Body of pancreas (tissue), 4 donors: ENCODE data around the gene MAP3K21. TPM values are rescaled to one million over a fixed set of nuclear protein-coding genes. Genes with fewer than 3 reads are reported as not detected.

Experiments
- ATAC-seq: fragments of 150-250 bp; one replicate; pipeline ENCODE4 v1.9.1; 2016
- DNase-seq, 4 donors: peaks; one replicate each; pipeline ENCODE4 v3.0.0-alpha.2; 2019
- H3K27ac ChIP-seq, 4 donors: fragments of 200-600 bp; sonication (generic); 1 replicate in 3 of 4; 2 replicates in 1 of 4; pipeline versions ENCODE4 v1.5.1 to v1.6.1; 2016 to 2019; ENCODE audit warnings: mild to moderate bottlenecking in 1 of 4, mixed read lengths in 1 of 4, moderate library complexity in 1 of 4
- H3K27me3 ChIP-seq, 2 donors: fragments of 200-600 bp; sonication (generic); one replicate each; pipeline ENCODE4 v1.6.0; 2016; ENCODE audit warnings: mild to moderate bottlenecking in 1 of 2
- H3K36me3 ChIP-seq, 2 donors: fragments of 200-600 bp; sonication (generic); replicated peaks in 1 of 2; 2 replicates each; pipeline ENCODE4 v1.5.1; 2016; ENCODE audit warnings: low read depth in 2 of 2; ENCODE audit not compliant: insufficient read depth in 1 of 2
- H3K4me1 ChIP-seq: fragments of 200-600 bp; sonication (generic); one replicate; pipeline ENCODE4 v1.6.0; 2016
- H3K4me3 ChIP-seq, 2 donors: fragments of 200-600 bp; sonication (generic); 1 replicate in 1 of 2; 2 replicates in 1 of 2; pipeline ENCODE4 v1.5.1; 2016 to 2019
- H3K9me3 ChIP-seq, 3 donors: fragments of 200-600 bp; sonication (generic); 1 replicate in 2 of 3; 2 replicates in 1 of 3; pipeline ENCODE4 v1.5.1; 2016
- CTCF ChIP-seq, 7 experiments: fragments of 450-650 bp in 4 of 7; fragments of 200-600 bp in 3 of 7; sonication (generic) in 3 of 7; IDR thresholded peaks; one replicate each; pipeline ENCODE4 v1.5.1; 2016 to 2019; ENCODE audit warnings: antibody characterized with exemption in 7 of 7
- POLR2A ChIP-seq, 3 donors: fragments of 450-650 bp; IDR thresholded peaks; one replicate each; pipeline ENCODE4 v1.6.1; 2016; ENCODE audit warnings: antibody characterized with exemption in 3 of 3, mild to moderate bottlenecking in 2 of 3
- WGBS, 2 donors: methylation state at CpG; one replicate each; pipeline ENCODE4 v1.1.5; 2017; 5-methylcytosine and 5-hydroxymethylcytosine counted together
- intact Hi-C: fragments of 100-400 bp; cut with DNase I; formaldehyde crosslinking; loops from one replicate; pipeline ENCODE4 v1.15.1; 2023
- total RNA-seq, 2 donors: library from RNA; depleted of rRNA; stranded (reverse); fragments of >200 nt; gene quantifications; one replicate each; pipeline ENCODE4 v1.1.0, GENCODE V29; 2016

Gene MAP3K21
- total RNA-seq, 2 donors from 2014 or later, result 40.2 to 62.3 TPM

- Histone ChIP-seq H3K4me3 (no peak overlapping the region), H3K36me3 (no peaks in the 10 kb centered on the region), H3K9me3 (no peaks in the 10 kb centered on the region), H3K27me3 (no peaks in the 10 kb centered on the region), H3K27ac (peak overlapping the region in 3 of 4 donors; percentile 30 to 50 (median 41)), H3K4me1 (peaks cover 76% of the 10 kb centered on the region)
- DNase-seq (no peak), ATAC-seq (no peak)
- 42 to 46% methylated on average over 1 of the region's 1 CpG for WGBS, 2 donors
- intact Hi-C loops, result no loop called here
- TF ChIP-seq CTCF (IDR thresholded peaks at IDR 0.05) (no peak), POLR2A (IDR thresholded peaks at IDR 0.05) (no peak)
Observed at GRCh38 chr1:233364026-233364425, 36.5 kb downstream of the MAP3K21 start.

- H3K4me3 ChIP-seq, result no peak overlapping the region
- no peaks in the 10 kb centered on the region for H3K27me3 ChIP-seq
- WGBS, 2 donors, result 74 to 75% methylated on average over 5 of the region's 5 CpGs
- H3K27ac ChIP-seq, result peak overlapping the region in 1 of 4 donors; percentile 50
- no peaks in the 10 kb centered on the region for H3K9me3 ChIP-seq
- TF ChIP-seq POLR2A (IDR thresholded peaks at IDR 0.05) (no peak), CTCF (IDR thresholded peaks at IDR 0.05) (peak; percentile 19 to 82 (median 67))
- ATAC-seq (peak; percentile 57), DNase-seq (no peak)
- H3K36me3 ChIP-seq, result no peaks in the 10 kb centered on the region
- intact Hi-C loops, result no loop called here
- H3K4me1 ChIP-seq, result peaks cover 68% of the 10 kb centered on the region
Observed at GRCh38 chr1:233364695-233365539, 37.4 kb downstream of the MAP3K21 start.

- Histone ChIP-seq H3K4me3 (no peak overlapping the region), H3K9me3 (no peaks in the 10 kb centered on the region), H3K27ac (peak overlapping the region in 2 of 4 donors; percentile 42 to 48), H3K36me3 (no peaks in the 10 kb centered on the region), H3K27me3 (no peaks in the 10 kb centered on the region), H3K4me1 (peaks cover 53% of the 10 kb centered on the region)
- 34 to 39% methylated on average over 3 of the region's 3 CpGs for WGBS, 2 donors
- ATAC-seq (no peak), DNase-seq (no peak)
- intact Hi-C loops, result no loop called here
- TF ChIP-seq POLR2A (IDR thresholded peaks at IDR 0.05), result no peak
- no peak for TF ChIP-seq CTCF (IDR thresholded peaks at IDR 0.05)
Observed at GRCh38 chr1:233366575-233366974, 39.1 kb downstream of the MAP3K21 start.

GRCh38 chr1:233367057-233367803 is 39.7 kb downstream of the MAP3K21 start:
- intact Hi-C loops, result no loop called here
- WGBS, 2 donors, result 37 to 41% methylated on average over 6 of the region's 6 CpGs
- Histone ChIP-seq H3K36me3 (no peaks in the 10 kb centered on the region), H3K27me3 (no peaks in the 10 kb centered on the region), H3K9me3 (no peaks in the 10 kb centered on the region), H3K4me1 (peaks cover 47% of the 10 kb centered on the region), H3K4me3 (no peak overlapping the region), H3K27ac (peak overlapping the region in 3 of 4 donors; percentile 6 to 48 (median 42))
- peak in 1 of 4 donors; percentile 26 for DNase-seq
- peak; percentile 36 for ATAC-seq
- TF ChIP-seq CTCF (IDR thresholded peaks at IDR 0.05), result no peak
- no peak for TF ChIP-seq POLR2A (IDR thresholded peaks at IDR 0.05)
